ENCODE data around the gene MAGI2. TPM values are rescaled to one million over a fixed set of nuclear protein-coding genes. Genes with fewer than 3 reads are reported as not detected.

Gene MAGI2
- total RNA-seq, 1 experiment from 2014 or later = 0.52 TPM

GRCh38 chr7:78224923-78225322 is 1228.5 kb downstream of the MAGI2 start:
- BruUV-seq (replicated peaks) = no TSS peak
- no peak for TF ChIP-seq CTCF (IDR thresholded peaks at IDR 0.05; ENCODE audit: unreplicated experiment)
- intact Hi-C loops (cut with micrococcal nuclease; ENCODE audit: unreplicated experiment) = loop anchor here (2.0 kb wide), 1 partner anchor 284 kb away; no protein-coding TSS in a partner anchor
- Mint-ChIP-seq H3K4me3 (ENCODE audit: low read depth, unreplicated experiment) (no peak overlapping the region), H3K27ac (ENCODE audit: unreplicated experiment) (no peak overlapping the region), H3K4me1 (ENCODE audit: low read depth, unreplicated experiment) (no peaks in the 10 kb centered on the region), H3K9me3 (ENCODE audit: low read depth, unreplicated experiment) (no peaks in the 10 kb centered on the region), H3K27me3 (ENCODE audit: unreplicated experiment) (peaks cover 17% of the 10 kb centered on the region), H3K36me3 (ENCODE audit: insufficient read depth, unreplicated experiment) (no peaks in the 10 kb centered on the region)
- no peak for DNase-seq
- CTCF ChIA-PET = no interaction called here

GRCh38 chr7:78223598-78223997 is 1229.9 kb downstream of the MAGI2 start:
- no peak overlapping the region for H3K27ac Mint-ChIP-seq (ENCODE audit: unreplicated experiment)
- DNase-seq = no peak
- TF ChIP-seq CTCF (IDR thresholded peaks at IDR 0.05; ENCODE audit: unreplicated experiment) = no peak
- CTCF ChIA-PET = no interaction called here
- H3K4me1 Mint-ChIP-seq (ENCODE audit: low read depth, unreplicated experiment) = no peaks in the 10 kb centered on the region
- BruUV-seq (replicated peaks) = no TSS peak
- no peaks in the 10 kb centered on the region for H3K36me3 Mint-ChIP-seq (ENCODE audit: insufficient read depth, unreplicated experiment)
- intact Hi-C loops (cut with micrococcal nuclease; ENCODE audit: unreplicated experiment) = no loop called here
- H3K9me3 Mint-ChIP-seq (ENCODE audit: low read depth, unreplicated experiment) = peaks cover 3% of the 10 kb centered on the region
- H3K27me3 Mint-ChIP-seq (ENCODE audit: unreplicated experiment) = peaks cover 25% of the 10 kb centered on the region
- no peak overlapping the region for H3K4me3 Mint-ChIP-seq (ENCODE audit: low read depth, unreplicated experiment)

- no TSS peak for BruUV-seq (replicated peaks)
- H3K9me3 Mint-ChIP-seq (ENCODE audit: low read depth, unreplicated experiment) = peaks cover 3% of the 10 kb centered on the region
- no peak for TF ChIP-seq CTCF (IDR thresholded peaks at IDR 0.05; ENCODE audit: unreplicated experiment)
- no peak overlapping the region for H3K4me3 Mint-ChIP-seq (ENCODE audit: low read depth, unreplicated experiment)
- intact Hi-C loops (cut with micrococcal nuclease; ENCODE audit: unreplicated experiment) = no loop called here
- no peak overlapping the region for H3K27ac Mint-ChIP-seq (ENCODE audit: unreplicated experiment)
- no peaks in the 10 kb centered on the region for H3K36me3 Mint-ChIP-seq (ENCODE audit: insufficient read depth, unreplicated experiment)
- DNase-seq = no peak
- CTCF ChIA-PET = no interaction called here
- H3K27me3 Mint-ChIP-seq (ENCODE audit: unreplicated experiment) = peaks cover 25% of the 10 kb centered on the region
- H3K4me1 Mint-ChIP-seq (ENCODE audit: low read depth, unreplicated experiment) = no peaks in the 10 kb centered on the region
These were observed 1231.3 kb downstream of the MAGI2 start for GRCh38 chr7:78222001-78222751.

GRCh38 chr7:78220754-78221153 is 1232.7 kb downstream of the MAGI2 start:
- BruUV-seq (replicated peaks) = no TSS peak
- Mint-ChIP-seq H3K4me1 (ENCODE audit: low read depth, unreplicated experiment) (no peaks in the 10 kb centered on the region), H3K27ac (ENCODE audit: unreplicated experiment) (no peak overlapping the region), H3K36me3 (ENCODE audit: insufficient read depth, unreplicated experiment) (no peaks in the 10 kb centered on the region), H3K27me3 (ENCODE audit: unreplicated experiment) (peaks cover 37% of the 10 kb centered on the region), H3K4me3 (ENCODE audit: low read depth, unreplicated experiment) (no peak overlapping the region), H3K9me3 (ENCODE audit: low read depth, unreplicated experiment) (peaks cover 3% of the 10 kb centered on the region)
- CTCF ChIA-PET = no interaction called here
- intact Hi-C loops (cut with micrococcal nuclease; ENCODE audit: unreplicated experiment) = no loop called here
- no peak for TF ChIP-seq CTCF (IDR thresholded peaks at IDR 0.05; ENCODE audit: unreplicated experiment)
- no peak for DNase-seq
